Measurements from ENCODE around the gene ANO3. TPM values are rescaled to one million over a fixed set of nuclear protein-coding genes. Genes with fewer than 3 reads are reported as not detected.

The ANO3 gene
- total and polyA plus RNA-seq, 2 donors (not counting 1 experiment from before 2014, with no cell fraction given) = not detected

GRCh38 chr11:26412955-26413354, 81.0 kb downstream of the ANO3 start:
- H3K4me2 ChIP-seq (replicated peaks; ENCODE audit: low read depth, low read length, poor library complexity, severe bottlenecking) = no peak overlapping the region
- no peaks in the 10 kb centered on the region for H3K79me2 ChIP-seq (ENCODE audit: control insufficient read depth, insufficient read depth, low read length)
- ChIA-PET CTCF (no interaction called here), POLR2A (no interaction called here)
- H3K9ac ChIP-seq (ENCODE audit: low read length) = no peak overlapping the region
- no peak overlapping the region for H3K4me3 ChIP-seq (ENCODE audit: control extremely low read depth in 1 of 5, extremely low read depth in 1 of 5, insufficient read depth in 1 of 5, low read depth in 2 of 5, low read length in 4 of 5)
- no peaks in the 10 kb centered on the region for H3K36me3 ChIP-seq (replicated peaks in 1 of 2; ENCODE audit: control extremely low read depth in 1 of 2, control insufficient read depth in 1 of 2, extremely low read depth in 1 of 2, insufficient read depth in 2 of 2, low read length in 1 of 2)
- no peaks in the 10 kb centered on the region for H3K27me3 ChIP-seq (replicated peaks in 1 of 4; ENCODE audit: control extremely low read depth in 1 of 4, control insufficient read depth in 3 of 4, insufficient read depth in 4 of 4, low read length in 3 of 4)
- no peak for ATAC-seq (ENCODE audit: low read depth)
- Mint-ChIP-seq H3K9me3 (ENCODE audit: insufficient read depth) (peaks cover 3% of the 10 kb centered on the region), H3K27ac (no peak overlapping the region), H3K4me3 (no peak overlapping the region), H3K4me1 (no peaks in the 10 kb centered on the region), H3K27me3 (no peaks in the 10 kb centered on the region)
- DNase-seq = no peak
- no peak overlapping the region for H2AFZ ChIP-seq (ENCODE audit: insufficient read depth, low read depth, low read length, poor library complexity, severe bottlenecking)
- H3K27ac ChIP-seq (ENCODE audit: low read length in 2 of 2) = no peak overlapping the region
- no peaks in the 10 kb centered on the region for H3K4me1 ChIP-seq (ENCODE audit: control insufficient read depth in 2 of 2, insufficient read depth in 2 of 2, low read length in 2 of 2)
- no peaks in the 10 kb centered on the region for H4K20me1 ChIP-seq (ENCODE audit: control insufficient read depth, insufficient read depth, low read length, poor library complexity, severe bottlenecking)
- intact Hi-C loops (cut with micrococcal nuclease) = no loop called here
- no peak for TF ChIP-seq EZH2 (IDR thresholded peaks at IDR 0.05; ENCODE audit: borderline replicate concordance, insufficient read depth, low read depth, low read length, poor library complexity, severe bottlenecking)
- no CpG with 5 or more reads among the region's 1 CpG for WGBS (ENCODE audit: insufficient coverage)
- no peaks in the 10 kb centered on the region for H3K9me3 ChIP-seq (ENCODE audit: control extremely low read depth in 1 of 3, control insufficient read depth in 2 of 3, insufficient read depth in 1 of 3, low read length in 2 of 3)

GRCh38 chr11:26418386-26418912, 86.5 kb downstream of the ANO3 start:
- H3K9me3 ChIP-seq (ENCODE audit: control extremely low read depth in 1 of 3, control insufficient read depth in 2 of 3, insufficient read depth in 1 of 3, low read length in 2 of 3) = no peaks in the 10 kb centered on the region
- no peaks in the 10 kb centered on the region for H3K4me1 ChIP-seq (ENCODE audit: control insufficient read depth in 2 of 2, insufficient read depth in 2 of 2, low read length in 2 of 2)
- no peak overlapping the region for H3K4me3 Mint-ChIP-seq
- H3K27me3 Mint-ChIP-seq = no peaks in the 10 kb centered on the region
- no peaks in the 10 kb centered on the region for H3K79me2 ChIP-seq (ENCODE audit: control insufficient read depth, insufficient read depth, low read length)
- no CpG with 5 or more reads among the region's 6 CpGs for WGBS (ENCODE audit: insufficient coverage)
- H2AFZ ChIP-seq (ENCODE audit: insufficient read depth, low read depth, low read length, poor library complexity, severe bottlenecking) = no peak overlapping the region
- no peaks in the 10 kb centered on the region for H3K27me3 ChIP-seq (replicated peaks in 1 of 4; ENCODE audit: control extremely low read depth in 1 of 4, control insufficient read depth in 3 of 4, insufficient read depth in 4 of 4, low read length in 3 of 4)
- intact Hi-C loops (cut with micrococcal nuclease) = no loop called here
- H3K36me3 ChIP-seq (replicated peaks in 1 of 2; ENCODE audit: control extremely low read depth in 1 of 2, control insufficient read depth in 1 of 2, extremely low read depth in 1 of 2, insufficient read depth in 2 of 2, low read length in 1 of 2) = no peaks in the 10 kb centered on the region
- no peak overlapping the region for H3K27ac ChIP-seq (ENCODE audit: low read length in 2 of 2)
- no peak overlapping the region for H3K9ac ChIP-seq (ENCODE audit: low read length)
- H4K20me1 ChIP-seq (ENCODE audit: control insufficient read depth, insufficient read depth, low read length, poor library complexity, severe bottlenecking) = no peaks in the 10 kb centered on the region
- CTCF ChIA-PET = no interaction called here
- H3K27ac Mint-ChIP-seq = no peak overlapping the region
- DNase-seq (no peak), ATAC-seq (ENCODE audit: low read depth) (no peak)
- H3K4me2 ChIP-seq (replicated peaks; ENCODE audit: low read depth, low read length, poor library complexity, severe bottlenecking) = no peak overlapping the region
- TF ChIP-seq EZH2 (IDR thresholded peaks at IDR 0.05; ENCODE audit: borderline replicate concordance, insufficient read depth, low read depth, low read length, poor library complexity, severe bottlenecking) (no peak), CTCF (IDR thresholded peaks at IDR 0.05) (no peak)
- POLR2A ChIA-PET = no interaction called here
- H3K9me3 Mint-ChIP-seq (ENCODE audit: insufficient read depth) = no peaks in the 10 kb centered on the region
- no peaks in the 10 kb centered on the region for H3K4me1 Mint-ChIP-seq
- H3K4me3 ChIP-seq (ENCODE audit: control extremely low read depth in 1 of 5, extremely low read depth in 1 of 5, insufficient read depth in 1 of 5, low read depth in 2 of 5, low read length in 4 of 5) = no peak overlapping the region
